Measurements from ENCODE around the gene DNAAF3. TPM values are rescaled to one million over a fixed set of nuclear protein-coding genes. Genes with fewer than 3 reads are reported as not detected.

The DNAAF3 gene
- total RNA-seq, 1 experiment from 2014 or later: 52.8 TPM

GRCh38 chr19:55179606-55180484 lies 13.4 kb upstream of the DNAAF3 start, which contains the start of gene SYT5 (continued):
- TF ChIP-seq, protein P1, sequence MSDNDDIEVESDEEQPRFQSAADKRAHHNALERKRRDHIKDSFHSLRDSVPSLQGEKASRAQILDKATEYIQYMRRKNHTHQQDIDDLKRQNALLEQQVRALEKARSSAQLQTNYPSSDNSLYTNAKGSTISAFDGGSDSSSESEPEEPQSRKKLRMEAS (IDR thresholded peaks at IDR 0.05): peak; percentile 94
- TF ChIP-seq CEBPB (IDR thresholded peaks at IDR 0.05; ENCODE audit: low read depth) (no peak), SP1 (IDR thresholded peaks at IDR 0.05; ENCODE audit: low read depth) (no peak; the same call in 1 of the 2 replicates), ZNF274 (IDR thresholded peaks at IDR 0.05; ENCODE audit: low read depth, low read length) (no peak), ELF1 (IDR thresholded peaks at IDR 0.05; ENCODE audit: borderline replicate concordance, low read depth) (no peak), JUND (IDR thresholded peaks at IDR 0.05) (no peak), FOSL1 (IDR thresholded peaks at IDR 0.05; ENCODE audit: low read depth) (no peak), EGR1 (IDR thresholded peaks at IDR 0.05; ENCODE audit: low read depth) (peak; percentile 97)

GRCh38 chr19:55178781-55179599 lies 12.6 kb upstream of the DNAAF3 start:
- peaks cover 0 to 5% of the 10 kb centered on the region in 2 experiments; a peak in 1 of 4 replicates for H3K9me3 ChIP-seq (ENCODE audit: control insufficient read depth in 1 of 2, insufficient read depth in 1 of 2, low read depth in 1 of 2, low read length in 2 of 2)
- TF ChIP-seq POLR2AphosphoS5 (IDR thresholded peaks at IDR 0.05; ENCODE audit: low read depth, low read length): no peak
- no peak for TF ChIP-seq ZNF274 (IDR thresholded peaks at IDR 0.05; ENCODE audit: low read depth, low read length)
- TF ChIP-seq EGR1 (IDR thresholded peaks at IDR 0.05; ENCODE audit: low read depth): peak; percentile 83
- TF ChIP-seq SP1 (IDR thresholded peaks at IDR 0.05; ENCODE audit: low read depth): peak; percentile 99
- TF ChIP-seq ZFX (IDR thresholded peaks at IDR 0.05): no peak
- TF ChIP-seq ELF1 (IDR thresholded peaks at IDR 0.05; ENCODE audit: borderline replicate concordance, low read depth): no peak; the same call in 1 of the 2 replicates
- TF ChIP-seq, protein P2, sequence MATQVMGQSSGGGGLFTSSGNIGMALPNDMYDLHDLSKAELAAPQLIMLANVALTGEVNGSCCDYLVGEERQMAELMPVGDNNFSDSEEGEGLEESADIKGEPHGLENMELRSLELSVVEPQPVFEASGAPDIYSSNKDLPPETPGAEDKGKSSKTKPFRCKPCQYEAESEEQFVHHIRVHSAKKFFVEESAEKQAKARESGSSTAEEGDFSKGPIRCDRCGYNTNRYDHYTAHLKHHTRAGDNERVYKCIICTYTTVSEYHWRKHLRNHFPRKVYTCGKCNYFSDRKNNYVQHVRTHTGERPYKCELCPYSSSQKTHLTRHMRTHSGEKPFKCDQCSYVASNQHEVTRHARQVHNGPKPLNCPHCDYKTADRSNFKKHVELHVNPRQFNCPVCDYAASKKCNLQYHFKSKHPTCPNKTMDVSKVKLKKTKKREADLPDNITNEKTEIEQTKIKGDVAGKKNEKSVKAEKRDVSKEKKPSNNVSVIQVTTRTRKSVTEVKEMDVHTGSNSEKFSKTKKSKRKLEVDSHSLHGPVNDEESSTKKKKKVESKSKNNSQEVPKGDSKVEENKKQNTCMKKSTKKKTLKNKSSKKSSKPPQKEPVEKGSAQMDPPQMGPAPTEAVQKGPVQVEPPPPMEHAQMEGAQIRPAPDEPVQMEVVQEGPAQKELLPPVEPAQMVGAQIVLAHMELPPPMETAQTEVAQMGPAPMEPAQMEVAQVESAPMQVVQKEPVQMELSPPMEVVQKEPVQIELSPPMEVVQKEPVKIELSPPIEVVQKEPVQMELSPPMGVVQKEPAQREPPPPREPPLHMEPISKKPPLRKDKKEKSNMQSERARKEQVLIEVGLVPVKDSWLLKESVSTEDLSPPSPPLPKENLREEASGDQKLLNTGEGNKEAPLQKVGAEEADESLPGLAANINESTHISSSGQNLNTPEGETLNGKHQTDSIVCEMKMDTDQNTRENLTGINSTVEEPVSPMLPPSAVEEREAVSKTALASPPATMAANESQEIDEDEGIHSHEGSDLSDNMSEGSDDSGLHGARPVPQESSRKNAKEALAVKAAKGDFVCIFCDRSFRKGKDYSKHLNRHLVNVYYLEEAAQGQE (IDR thresholded peaks at IDR 0.05; ENCODE audit: low read depth): no peak
- no peak for TF ChIP-seq POLR2A (IDR thresholded peaks at IDR 0.05; ENCODE audit: borderline replicate concordance, extremely low read depth, insufficient read depth, insufficient read length)
- TF ChIP-seq YY1 (IDR thresholded peaks at IDR 0.05; ENCODE audit: extremely low read depth, insufficient replicate concordance, low read depth, low read length): peak; percentile 56
- TF ChIP-seq CEBPB (IDR thresholded peaks at IDR 0.05; ENCODE audit: low read depth): no peak
- TF ChIP-seq FOSL1 (IDR thresholded peaks at IDR 0.05; ENCODE audit: low read depth): no peak
- no peak for TF ChIP-seq EZH2phosphoT487 (IDR thresholded peaks at IDR 0.05; ENCODE audit: borderline replicate concordance)
- TF ChIP-seq, protein P1 (IDR thresholded peaks at IDR 0.05): no peak
- no peak for TF ChIP-seq ATF3 (IDR thresholded peaks at IDR 0.05)
- TF ChIP-seq JUND (IDR thresholded peaks at IDR 0.05): peak; percentile 92
- ChIA-PET CTCF (interaction anchor here (1.0 to 1.6 kb wide), 3 partner anchors 13 to 38 kb away, joined by 3 to 7 read pairs (median 3); partner anchors contain the start of gene DNAAF3), POLR2A (no interaction called here), RAD21 (ENCODE audit: low non-redundant PET in 1 of 2, low total read pairs in 2 of 2, uncharacterized antibody in 2 of 2, unreplicated experiment in 2 of 2) (no interaction called here)
- H3K4me3 ChIP-seq (replicated peaks in 1 of 2; ENCODE audit: low read depth in 1 of 2, low read length in 2 of 2): peak overlapping the region; percentile 22 to 40
- H3K4me2 ChIP-seq (ENCODE audit: low read length): peak overlapping the region; percentile 68
- no peak overlapping the region for H3K9ac ChIP-seq (ENCODE audit: low read length)
- peaks cover 13 to 43% of the 10 kb centered on the region in 2 experiments; a peak in 3 of 4 replicates for H3K4me1 ChIP-seq (ENCODE audit: control insufficient read depth in 1 of 2, insufficient read depth in 2 of 2, low read length in 2 of 2)
- H3K27me3 ChIP-seq (ENCODE audit: insufficient read depth, low read length): no peaks in the 10 kb centered on the region
- no peaks in the 10 kb centered on the region for H3K79me2 ChIP-seq (ENCODE audit: insufficient read depth, low read length)
- no peaks in the 10 kb centered on the region for H3K36me3 ChIP-seq (ENCODE audit: control insufficient read depth in 1 of 2, insufficient read depth in 2 of 2, low read length in 2 of 2)
- no peaks in the 10 kb centered on the region for H3K9me2 ChIP-seq (ENCODE audit: insufficient read depth)
- H3K27ac ChIP-seq (ENCODE audit: low read depth, low read length): 0 out of 2 replicates have a peak overlapping the region, but pooled peaks have one; percentile 12
- intact Hi-C loops (cut with micrococcal nuclease): loop anchor here (1.0 kb wide), 1 partner anchor 37 kb away; no protein-coding TSS in a partner anchor
- DNase-seq (ENCODE audit: low read depth, low spot score): peak; percentile 69
- ATAC-seq: peak; percentile 71
- no TSS peak for BruUV-seq (replicated peaks)
- H2AFZ ChIP-seq (ENCODE audit: low read depth, low read length, poor library complexity, severe bottlenecking): peak overlapping the region; percentile 20
- H4K20me1 ChIP-seq (ENCODE audit: insufficient read depth): no peaks in the 10 kb centered on the region

Measured in HCT116 (cell line).